K562 (cell line): ENCODE data around the gene EGLN3.

Experiments used
- CBX1 ChIP-seq: sonication (generic); IDR thresholded peaks from 2 replicates; pipeline ENCODE4 v1.6.1; 2016; ENCODE audit warnings: antibody characterized with exemption, low read depth, mild to moderate bottlenecking
- CEBPB ChIP-seq: fragments of 450-650 bp; IDR thresholded peaks from 2 replicates; pipeline ENCODE4 v1.6.1; 2016; ENCODE audit warnings: missing genetic modification characterization, missing compliant biosample characterization
- CHD2 ChIP-seq: IDR thresholded peaks from 2 replicates; pipeline ENCODE4 v1.6.1; 2011; ENCODE audit warnings: low read depth, low read length
- CTCF ChIP-seq, 3 experiments: IDR thresholded peaks in 2 of 3; conservative IDR thresholded peaks in 1 of 3; 2 replicates each; pipeline ENCODE4 v1.5.1; 2011 to 2012; ENCODE audit warnings: low read length in 3 of 3, mild to moderate bottlenecking in 3 of 3, control low read depth in 2 of 3, improper control_type of control experiment in 1 of 3, inconsistent platforms in 1 of 3, low read depth in 1 of 3, mixed read lengths in 1 of 3, moderate library complexity in 1 of 3; ENCODE audit not compliant: insufficient read depth in 2 of 3
- DEAF1 ChIP-seq: fragments of 450-650 bp; formaldehyde crosslinking; IDR thresholded peaks from 2 replicates; pipeline ENCODE4 v1.4.0; 2020; ENCODE audit warnings: mild to moderate bottlenecking, moderate library complexity
- HNRNPL ChIP-seq: fragments of 200-400 bp; formaldehyde crosslinking; IDR thresholded peaks from 2 replicates; pipeline ENCODE4 v1.6.1; 2017; ENCODE audit warnings: low read depth, mild to moderate bottlenecking, low read length
- PHF8 ChIP-seq: fragments of 200-600 bp; sonication (generic); IDR thresholded peaks from 2 replicates; pipeline ENCODE4 v1.6.1; 2012; ENCODE audit warnings: mixed run types, mild to moderate bottlenecking, inconsistent platforms, low read length, moderate library complexity, borderline replicate concordance
- RFX5 ChIP-seq: IDR thresholded peaks from 2 replicates; pipeline ENCODE4 v1.6.1; 2011; ENCODE audit warnings: low read depth, mild to moderate bottlenecking, improper control_type of control experiment, low read length
- TAF1 ChIP-seq: IDR thresholded peaks from 2 replicates; pipeline ENCODE4 v1.6.1; 2011; ENCODE audit warnings: mild to moderate bottlenecking, low read length, moderate library complexity; ENCODE audit not compliant: insufficient read depth, control insufficient read depth, severe bottlenecking; ENCODE audit errors: extremely low read depth
- TBP ChIP-seq: optimal IDR thresholded peaks from 2 replicates; pipeline ENCODE3; 2011; ENCODE audit warnings: low read depth, low read length, improper control_type of control experiment
- ZNF12 ChIP-seq: sonication (generic); formaldehyde crosslinking; IDR thresholded peaks from 2 replicates; pipeline ENCODE4 v1.4.0; 2020; ENCODE audit warnings: mild to moderate bottlenecking, missing genetic modification reagents
- ZNF212 ChIP-seq: fragments of 450-650 bp; formaldehyde crosslinking; IDR thresholded peaks from 2 replicates; pipeline ENCODE4 v1.4.0; 2020; ENCODE audit warnings: mild to moderate bottlenecking
- ZNF253 ChIP-seq: fragments of 250-450 bp; sonication (Bioruptor Pico); conservative IDR thresholded peaks from 2 replicates; pipeline ENCODE4 v1.6.1; 2021; ENCODE audit warnings: mild to moderate bottlenecking

- TF ChIP-seq ZNF253 (CRISPR knock-in tag) (no peak), CEBPB (tag) (no peak), CTCF (IDR thresholded peaks at IDR 0.05 in 2 of 3, conservative IDR thresholded peaks at IDR 0.05 in 1 of 3; ENCODE audit: insufficient read depth in 2 of 3, low read depth in 1 of 3, low read length in 3 of 3) (no peak), CHD2 (no peak), RFX5 (no peak), DEAF1 (CRISPR knock-in tag) (no peak), ZNF12 (CRISPR knock-in tag) (no peak), PHF8 (no peak), TBP (no peak), TAF1 (no peak), HNRNPL (no peak), ZNF212 (CRISPR knock-in tag) (no peak), CBX1 (no peak)
These were observed 26.2 kb downstream of the EGLN3 start for GRCh38 chr14:33924566-33925100.
